RCC 7860 (cell line): ENCODE results near the gene TFPI.

ENCODE experiments used
- DNase-seq: peaks from one replicate; pipeline ENCODE4 v3.0.0-alpha.2; 2015; ENCODE audit warnings: low spot score
- FAIRE-seq: peaks from 2 replicates; lab custom pipeline; 2012; peaks lifted over from hg19 to GRCh38; lab: Jason Lieb, UNC

TFPI gene

DNA sequence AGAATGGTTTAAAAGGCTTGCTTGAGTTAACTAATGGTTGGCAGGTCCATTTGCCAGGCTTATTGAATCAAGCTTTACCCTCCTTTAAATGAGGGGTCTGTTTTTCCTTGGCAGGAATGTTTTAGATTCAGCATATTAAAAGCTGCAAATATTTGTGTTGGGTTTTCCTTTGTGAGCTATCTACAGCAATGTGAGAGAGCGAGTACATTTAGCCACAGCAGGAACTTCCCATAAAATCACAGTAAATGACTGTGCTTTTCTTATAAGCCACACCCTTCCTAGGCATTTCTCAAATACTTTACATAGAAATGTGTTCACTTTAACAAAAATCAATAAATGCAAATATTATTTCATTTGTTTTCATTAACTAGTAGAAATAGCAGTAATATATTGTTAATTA is 130.1 kb downstream of the TFPI start:
- FAIRE-seq (no peak), DNase-seq (no peak)

DNA sequence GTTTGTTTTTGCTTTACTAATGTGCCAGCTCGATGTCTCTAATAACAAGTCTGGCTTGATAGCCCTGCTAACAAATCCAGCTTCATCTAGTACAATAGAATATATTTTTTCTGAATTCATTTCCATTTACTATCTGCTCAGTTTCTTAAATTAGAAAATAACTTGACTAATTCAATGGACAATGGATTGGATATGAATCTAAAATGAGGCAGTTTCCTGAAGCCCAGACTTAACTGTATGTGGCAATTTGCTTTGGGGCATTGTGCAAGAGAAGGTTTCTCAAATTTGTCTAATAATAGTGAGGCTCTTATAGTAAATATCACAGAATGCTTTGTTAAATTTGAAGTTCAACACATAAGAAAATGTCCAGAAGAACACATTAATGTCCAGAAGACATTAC is 132.0 kb downstream of the TFPI start:
- FAIRE-seq (no peak), DNase-seq (no peak)

DNA sequence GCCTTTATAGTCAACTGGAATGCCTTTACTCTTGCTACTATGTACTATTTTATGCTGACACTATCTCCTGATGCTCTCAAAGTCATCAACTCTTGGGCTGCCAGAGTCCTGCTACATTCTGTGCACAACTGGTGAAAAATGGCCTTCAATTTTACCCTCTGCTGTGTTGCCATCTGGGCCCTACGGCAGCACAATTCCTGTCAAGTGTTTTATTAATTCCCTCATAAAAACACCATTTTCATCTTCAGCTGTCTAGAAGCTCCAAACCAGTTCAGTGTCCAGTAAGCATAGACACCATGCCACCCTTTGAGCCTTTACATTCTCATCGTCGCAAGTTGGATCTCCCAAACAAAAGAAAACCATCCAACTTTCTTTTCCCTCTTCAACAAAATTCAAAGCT is 132.7 kb downstream of the TFPI start:
- FAIRE-seq (no peak), DNase-seq (no peak)

DNA sequence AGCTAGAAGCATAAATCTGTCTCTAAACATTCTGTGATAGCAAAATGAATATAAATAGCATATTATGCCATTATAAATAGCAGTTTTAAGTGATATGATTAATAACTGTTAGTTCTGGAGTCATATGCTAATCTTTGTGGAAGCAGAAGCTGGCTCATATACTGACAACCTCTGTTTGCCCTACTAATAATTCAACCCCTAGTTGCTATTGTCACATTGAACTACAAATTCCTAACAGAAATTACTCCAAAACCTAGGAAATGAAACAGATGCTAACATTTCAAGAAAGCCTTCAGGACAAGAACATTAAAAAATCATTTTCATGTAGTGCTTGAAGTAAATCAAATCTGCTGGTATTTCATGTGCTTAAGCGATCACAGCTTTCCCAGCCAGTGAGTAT is 134.4 kb downstream of the TFPI start:
- DNase-seq = no peak
- no peak for FAIRE-seq

DNA sequence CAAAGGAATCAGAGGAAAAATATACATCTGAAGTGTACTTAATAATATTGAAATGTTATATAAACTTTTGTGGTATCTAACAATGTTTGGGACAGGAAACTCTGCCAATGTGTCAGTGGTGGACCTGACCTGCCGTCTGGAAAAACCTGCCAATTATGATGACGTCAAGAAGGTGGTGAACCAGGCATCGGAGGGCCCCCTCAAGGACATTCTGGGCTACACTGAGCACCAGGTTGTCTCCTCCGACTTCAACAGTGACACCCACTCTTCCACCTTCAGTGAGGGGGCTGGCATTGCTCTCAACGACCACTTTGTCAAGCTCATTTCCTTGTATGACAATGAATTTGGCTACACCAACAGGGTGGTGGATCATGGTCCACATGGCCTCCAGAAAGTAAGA is 138.8 kb downstream of the TFPI start:
- FAIRE-seq (no peak), DNase-seq (no peak)
